ENCODE data around the gene ACSBG1.
"Not testable (repeated sequence)": the region's sequence is repeated elsewhere in the genome, so short reads cannot be mapped to it uniquely, and the experiment has no call there.

ACSBG1 gene

DNA sequence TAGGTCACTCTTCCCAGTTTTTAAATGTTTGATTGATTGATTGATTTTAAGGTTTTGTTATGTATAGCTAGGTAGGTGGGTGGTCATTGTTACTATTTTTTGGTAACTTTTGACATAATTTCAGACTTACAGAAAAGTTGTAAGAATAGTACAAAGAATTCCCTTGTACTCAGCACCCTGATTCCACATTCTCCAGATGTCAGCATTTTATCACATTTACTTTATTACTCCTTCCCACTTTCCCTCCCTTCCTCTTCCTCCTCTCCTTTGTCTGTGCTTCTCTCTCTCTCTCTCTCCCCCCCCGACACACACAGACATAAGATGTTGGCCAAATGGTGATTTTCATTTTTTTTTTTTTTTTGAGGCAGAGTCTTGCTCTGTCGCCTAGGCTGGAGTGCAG, 70.4 kb downstream of the ACSBG1 start:
- DNase-seq (ENCODE audit: low read depth) = no peak

DNA sequence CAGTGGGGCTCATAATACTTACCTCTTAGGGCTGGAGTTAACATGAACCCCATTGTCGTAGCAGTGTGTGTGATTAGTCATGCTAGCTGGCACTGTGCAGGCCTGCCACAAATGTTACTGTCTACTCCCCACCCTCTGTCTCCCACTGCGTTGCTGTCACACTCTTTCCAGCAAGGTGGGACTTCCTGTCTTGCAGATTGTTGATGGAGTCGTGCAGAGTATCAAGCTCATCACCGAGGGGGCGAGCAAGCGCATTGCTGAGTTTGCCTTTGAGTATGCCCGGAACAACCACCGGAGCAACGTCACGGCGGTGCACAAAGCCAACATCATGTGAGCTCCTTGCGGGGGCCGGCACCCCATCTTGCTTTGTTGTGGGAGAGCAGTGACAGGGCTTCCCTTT, 72.3 kb downstream of the ACSBG1 start:
- no peak for DNase-seq (ENCODE audit: low read depth)

DNA sequence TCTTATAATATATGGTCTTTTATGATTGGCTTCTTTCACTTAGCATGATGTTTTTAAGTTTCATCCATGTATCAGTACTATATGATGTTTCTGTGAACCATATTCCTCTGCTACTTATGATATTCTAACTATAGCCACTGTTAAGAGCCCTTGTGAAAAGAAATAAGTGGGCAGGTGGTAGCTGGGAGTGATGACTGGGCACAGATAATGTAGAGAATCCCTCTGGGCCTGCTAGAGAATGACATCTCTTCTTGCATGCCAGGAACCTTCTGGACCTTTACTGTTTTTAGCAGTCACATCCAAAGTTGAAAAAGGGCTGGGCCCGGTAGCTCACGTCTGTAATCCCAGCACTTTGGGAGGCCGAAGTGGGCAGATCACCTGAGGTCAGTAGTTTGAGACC, 75.0 kb downstream of the ACSBG1 start:
- no peak for DNase-seq (ENCODE audit: low read depth)

DNA sequence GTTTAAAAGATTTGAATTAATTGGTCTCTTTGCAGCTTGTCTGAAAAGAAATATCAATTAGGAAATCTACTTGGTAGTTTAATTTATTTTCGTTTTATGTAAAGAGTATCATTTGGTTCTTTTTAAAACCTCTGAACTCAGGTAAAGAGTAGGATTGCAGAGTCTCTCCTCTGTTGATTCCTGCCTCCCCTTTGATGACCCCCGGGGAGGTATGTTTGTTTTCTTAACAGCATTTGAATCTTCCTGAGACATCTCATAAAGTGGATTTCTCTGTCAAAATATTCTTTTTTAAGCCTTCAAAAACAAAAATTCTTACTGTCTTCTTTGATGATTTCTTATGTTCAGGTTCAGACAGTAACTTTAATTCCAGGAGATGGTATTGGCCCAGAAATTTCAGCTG, 77.2 kb downstream of the ACSBG1 start:
- no peak for DNase-seq (ENCODE audit: low read depth)

DNA sequence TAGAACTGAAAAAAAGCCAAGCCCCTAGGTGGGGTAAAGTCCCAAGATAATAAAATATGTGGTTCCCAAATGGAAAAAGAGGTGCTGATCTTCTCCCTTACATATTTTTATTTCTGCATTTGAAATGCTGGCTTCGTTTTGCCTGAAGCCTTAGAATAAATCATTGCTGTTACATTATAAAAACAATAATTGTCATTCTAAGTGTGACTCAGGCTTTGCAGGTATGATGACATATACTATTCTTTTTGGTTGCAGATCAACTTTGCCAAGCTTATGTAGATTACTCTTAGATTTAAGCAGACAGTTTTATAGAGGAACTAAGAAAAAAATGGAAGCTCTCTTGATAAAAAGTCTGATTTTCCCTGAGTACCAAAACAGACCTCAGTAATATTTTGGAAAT, 77.7 kb downstream of the ACSBG1 start:
- DNase-seq (ENCODE audit: low read depth) = no peak

DNA sequence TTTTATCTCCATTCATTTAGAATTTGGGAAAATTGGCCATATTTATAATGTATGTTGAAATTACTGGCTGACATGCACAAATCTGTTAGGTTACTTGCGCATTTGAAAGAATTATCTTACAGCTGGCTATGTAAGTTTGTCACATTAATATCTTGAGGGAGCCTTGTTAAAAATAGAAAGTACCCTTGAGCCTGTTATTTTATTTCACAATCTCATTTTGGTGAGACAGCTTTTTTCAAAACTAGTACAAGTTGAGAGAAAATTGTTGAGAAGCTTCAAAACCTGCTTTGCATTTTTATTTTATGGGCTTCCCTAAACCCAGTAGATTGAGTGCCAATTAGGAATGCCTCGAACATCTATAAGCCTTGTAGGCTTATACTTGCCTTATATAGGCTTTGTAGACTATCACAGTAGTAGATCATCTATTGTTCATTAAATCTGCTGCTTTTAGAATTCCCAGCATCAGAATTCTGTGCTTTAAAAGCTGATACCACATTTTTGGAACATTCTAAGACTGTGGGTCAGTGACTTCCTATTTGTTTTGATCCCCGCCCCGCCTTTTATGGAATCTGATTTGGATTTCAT, 78.9 kb downstream of the ACSBG1 start:
- DNase-seq (ENCODE audit: low read depth) = no peak

DNA sequence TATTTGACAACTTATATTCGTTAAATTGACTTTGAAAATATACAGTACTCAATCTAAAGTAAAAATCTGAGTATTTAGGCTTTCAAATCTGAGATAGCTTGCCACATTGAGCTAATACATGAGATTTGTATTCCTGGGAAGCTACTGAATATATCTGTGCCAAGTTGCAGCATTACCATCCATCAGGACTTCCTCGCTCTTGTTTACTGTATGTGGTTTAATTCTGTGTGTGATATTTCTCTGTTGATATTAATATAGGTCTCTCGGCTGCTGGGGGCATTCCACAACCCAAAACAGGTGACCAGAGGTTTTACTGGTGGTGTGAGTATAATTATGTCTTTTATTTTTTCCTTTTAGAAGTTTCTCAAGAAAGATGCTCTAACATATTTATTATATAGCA, 79.4 kb downstream of the ACSBG1 start:
- DNase-seq (ENCODE audit: low read depth) = no peak

DNA sequence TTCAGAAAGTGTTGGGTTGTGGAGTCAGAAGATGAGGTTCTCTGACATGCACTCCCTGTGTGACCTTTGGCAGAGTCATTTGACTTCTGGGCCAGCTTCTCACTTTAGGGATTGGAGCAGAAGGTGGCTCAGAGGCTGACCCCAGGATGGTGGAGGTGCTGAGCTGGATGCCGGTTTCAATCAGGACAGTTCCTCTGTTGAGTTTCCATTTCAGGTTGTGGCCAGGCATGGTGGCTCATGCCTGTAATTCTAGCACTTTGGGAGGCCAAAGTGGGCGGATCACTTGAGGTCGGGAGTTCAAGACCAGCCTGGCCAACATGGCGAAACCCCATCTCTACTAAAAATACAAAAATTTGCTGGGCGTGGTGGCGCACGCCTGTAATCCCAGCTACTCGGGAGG, 83.3 kb downstream of the ACSBG1 start:
- not testable (repeated sequence) for DNase-seq (ENCODE audit: low read depth)

DNA sequence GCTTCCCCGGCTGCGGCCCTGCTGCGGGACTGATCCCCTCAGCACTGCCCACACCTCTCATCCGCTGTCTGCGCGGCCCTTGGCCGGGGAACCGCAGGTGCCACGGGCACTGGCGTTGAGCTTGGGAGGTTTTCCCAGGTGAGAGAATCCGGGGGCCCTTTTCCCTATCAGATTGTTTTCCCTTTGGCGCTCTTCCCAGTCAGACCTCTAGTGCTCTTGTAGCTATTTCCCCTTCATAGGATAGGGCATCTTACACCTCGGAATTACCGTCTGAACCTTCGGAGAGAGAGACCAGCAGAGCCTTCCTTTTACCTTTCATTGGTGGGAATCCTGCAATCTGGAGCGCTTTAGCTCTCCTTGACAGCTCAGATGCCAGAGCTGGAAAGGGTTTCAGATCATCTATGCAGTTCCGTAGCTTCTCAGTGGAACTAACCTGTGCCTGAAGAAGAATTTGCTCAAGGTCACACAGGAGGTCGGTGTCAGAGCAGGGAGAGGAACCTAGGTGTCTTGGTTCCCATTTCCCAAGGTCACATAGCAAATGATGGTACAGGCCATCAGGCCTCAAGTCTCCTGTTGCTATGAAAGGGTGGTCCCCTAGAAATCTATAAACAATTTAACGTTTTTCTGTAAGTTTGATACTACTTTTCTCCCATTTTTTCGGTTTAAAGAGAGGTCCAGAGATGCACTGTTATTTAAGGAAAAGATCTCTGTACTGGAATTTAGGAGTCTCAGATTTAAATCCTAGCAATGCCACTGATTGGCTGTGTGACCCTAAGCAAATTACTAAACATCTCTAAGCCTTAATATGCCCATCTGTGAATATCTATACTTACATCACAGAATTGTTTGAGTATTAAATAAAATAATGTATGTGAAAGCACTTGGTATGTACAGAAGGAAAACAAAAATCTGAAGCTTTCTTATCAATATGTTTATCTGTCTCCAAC, 84.3 kb downstream of the ACSBG1 start:
- no peak for DNase-seq (ENCODE audit: low read depth)

DNA sequence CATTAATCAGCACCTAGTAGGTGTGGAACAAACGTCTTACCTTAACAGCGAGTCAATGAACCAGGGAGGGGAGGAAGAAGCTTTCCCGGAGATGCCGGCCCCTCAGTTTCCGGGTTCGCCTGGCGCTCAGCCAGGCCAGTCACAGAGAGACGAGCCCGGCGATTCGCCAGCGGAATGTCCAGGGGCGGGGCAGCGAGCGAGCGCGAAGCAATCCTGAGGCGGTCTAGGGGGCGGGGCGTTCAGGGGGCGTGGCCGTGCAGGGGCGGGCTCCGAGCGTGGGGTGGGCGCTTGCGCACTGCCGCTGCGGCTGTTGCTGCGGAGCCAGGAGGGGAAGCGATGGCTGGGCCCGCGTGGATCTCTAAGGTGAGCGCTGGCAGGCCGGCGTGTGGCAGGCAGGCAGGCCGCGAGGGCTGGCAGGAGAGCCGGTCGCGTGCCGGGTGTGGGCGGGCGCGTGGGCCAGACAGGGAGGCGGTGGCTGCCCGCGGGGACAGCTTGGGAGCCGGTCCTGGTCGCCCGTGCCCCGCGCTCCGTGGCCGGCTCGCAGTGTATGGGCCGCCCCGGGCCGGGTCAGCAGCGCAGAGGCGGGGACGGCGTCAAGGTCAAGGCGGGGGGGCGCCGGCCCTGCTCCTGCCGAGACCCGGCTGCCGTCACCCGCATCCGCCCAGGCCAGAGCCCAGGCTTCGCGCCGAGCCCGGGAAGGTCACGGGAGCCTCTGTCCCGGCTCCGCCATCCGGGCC, 85.1 kb downstream of the ACSBG1 start, which contains the start of gene IDH3A:
Gene IDH3A, plus strand, starts transcription at position 295 of the 737 bp plus-strand sequence. Its CDS starts 42 bp downstream, at position 337.
- peak; percentile 89 for DNase-seq (ENCODE audit: low read depth)

DNA sequence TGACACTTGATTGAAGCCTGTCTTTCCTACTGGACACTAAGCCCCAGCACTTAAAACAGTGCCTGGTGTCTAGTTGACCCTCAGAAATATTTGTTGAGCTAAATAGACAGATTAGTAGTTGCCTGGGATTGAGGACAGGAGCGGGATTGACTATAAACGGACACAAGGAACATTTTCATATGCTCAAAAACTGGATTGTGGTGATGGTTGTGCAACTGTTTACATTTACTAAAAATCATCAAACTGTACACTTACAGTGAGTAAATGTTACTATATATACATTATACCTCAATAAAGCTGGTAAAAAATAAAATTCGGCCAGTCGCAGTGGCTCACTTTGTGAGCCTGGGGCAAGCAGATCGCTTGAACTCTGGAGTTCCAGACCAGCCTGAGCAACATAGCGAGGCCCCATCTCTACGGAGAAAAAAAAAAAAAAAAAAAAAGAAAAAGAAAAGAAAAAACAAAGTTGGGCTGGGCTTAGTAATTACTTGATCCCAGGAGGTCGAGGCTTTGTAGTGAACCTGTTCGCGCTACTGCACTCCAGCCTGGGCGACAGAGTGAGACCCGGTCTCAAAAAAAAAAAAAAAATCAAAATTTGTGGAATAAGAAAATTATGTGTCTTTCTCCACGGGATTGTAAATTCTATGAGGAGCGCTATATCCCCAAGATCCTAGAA, 85.8 kb downstream of the ACSBG1 start:
- no peak for DNase-seq (ENCODE audit: low read depth)

DNA sequence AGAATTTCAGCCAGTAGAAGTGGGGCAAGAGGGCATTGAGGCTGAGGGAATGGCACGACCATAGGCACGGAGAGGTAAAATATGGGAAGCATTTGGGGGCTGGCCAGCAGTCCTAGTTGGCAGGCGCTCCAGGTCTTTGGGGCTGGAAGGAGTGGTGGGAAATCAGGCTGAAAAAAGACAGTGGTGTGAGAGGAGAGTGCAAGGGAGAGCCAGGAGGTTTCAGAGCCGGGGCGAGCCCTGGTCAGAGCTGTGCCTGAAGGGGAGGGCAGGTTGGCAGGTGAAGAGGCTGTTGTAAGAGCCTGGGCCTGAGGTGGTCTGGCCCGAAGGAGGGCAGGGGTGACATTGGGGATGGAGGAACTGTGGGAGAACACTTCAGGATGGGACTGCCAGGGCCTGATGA, 86.8 kb downstream of the ACSBG1 start:
- DNase-seq (ENCODE audit: low read depth) = no peak

DNA sequence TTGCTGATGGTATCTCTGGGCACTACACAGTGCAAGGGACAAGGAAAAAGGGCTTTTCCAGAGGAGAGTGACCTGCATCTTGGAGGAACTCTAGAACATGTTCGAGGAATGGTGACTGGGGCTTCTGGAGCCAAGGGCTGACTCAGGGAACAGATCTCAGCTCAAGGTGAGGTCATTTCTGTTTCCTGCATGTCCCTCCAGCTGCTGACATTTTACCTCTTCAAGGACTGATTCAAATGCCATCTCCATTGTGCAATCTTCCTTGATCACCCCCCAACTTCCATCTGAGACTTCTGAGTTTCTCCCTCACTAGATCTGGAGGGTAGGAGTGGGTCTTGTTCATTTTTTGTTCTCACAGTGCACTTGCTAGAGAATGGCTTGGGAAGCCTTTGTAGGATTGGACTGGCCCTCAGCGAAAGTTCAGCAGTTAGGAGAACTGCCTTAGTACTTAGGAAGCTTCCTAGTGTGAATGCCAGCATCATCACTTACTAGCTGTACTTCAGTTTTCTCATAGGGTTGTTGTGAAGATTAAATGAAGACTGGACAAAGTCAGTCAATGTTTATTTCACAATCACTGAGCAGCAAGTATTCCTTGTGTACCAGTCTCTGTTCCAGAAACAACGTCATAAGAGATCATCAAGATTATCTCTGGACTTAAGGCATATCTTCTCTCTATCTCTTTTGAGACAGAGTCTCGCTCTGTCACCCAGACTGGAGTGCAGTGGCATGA, 87.8 kb downstream of the ACSBG1 start:
- DNase-seq (ENCODE audit: low read depth) = no peak

DNA sequence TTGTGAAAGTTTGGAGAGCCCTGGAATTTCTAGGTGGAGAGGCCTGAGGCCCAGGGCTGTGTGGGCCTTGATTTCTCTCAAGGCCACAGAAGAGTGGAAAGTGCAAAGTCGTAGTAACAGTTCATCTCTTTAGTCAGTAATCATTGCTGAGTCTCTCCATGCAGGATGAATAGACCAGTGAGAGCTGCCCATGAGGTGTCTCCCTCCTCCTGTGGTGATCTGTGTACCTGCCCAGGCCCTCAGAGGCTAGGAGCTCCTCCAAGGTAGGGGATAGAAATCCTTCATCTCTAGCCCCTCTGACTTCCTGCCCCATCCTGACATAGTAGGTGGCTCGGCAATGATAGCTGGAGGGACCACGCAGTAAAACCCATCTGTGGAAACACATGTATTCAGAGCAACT, 92.0 kb downstream of the ACSBG1 start:
- no peak for DNase-seq (ENCODE audit: low read depth)

DNA sequence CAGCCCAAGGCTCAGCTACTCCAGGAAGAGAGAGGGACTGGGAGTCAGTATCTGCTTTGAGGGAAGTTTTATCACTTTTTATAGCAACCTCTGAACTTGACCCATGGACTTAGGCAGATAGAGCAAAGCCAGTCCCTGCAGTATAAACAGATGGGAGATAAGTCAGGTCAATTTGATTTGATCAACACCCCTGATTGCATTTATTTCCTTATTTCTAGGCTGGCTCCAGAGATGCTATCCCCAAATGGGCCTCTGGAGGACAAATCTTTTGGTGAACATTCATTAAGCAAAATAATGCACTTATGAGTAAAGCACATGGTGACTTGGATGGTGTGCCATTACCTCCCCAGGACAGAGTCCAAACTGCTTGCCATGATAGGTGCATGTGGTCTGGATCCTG, 94.1 kb downstream of the ACSBG1 start:
- DNase-seq (ENCODE audit: low read depth) = no peak

DNA sequence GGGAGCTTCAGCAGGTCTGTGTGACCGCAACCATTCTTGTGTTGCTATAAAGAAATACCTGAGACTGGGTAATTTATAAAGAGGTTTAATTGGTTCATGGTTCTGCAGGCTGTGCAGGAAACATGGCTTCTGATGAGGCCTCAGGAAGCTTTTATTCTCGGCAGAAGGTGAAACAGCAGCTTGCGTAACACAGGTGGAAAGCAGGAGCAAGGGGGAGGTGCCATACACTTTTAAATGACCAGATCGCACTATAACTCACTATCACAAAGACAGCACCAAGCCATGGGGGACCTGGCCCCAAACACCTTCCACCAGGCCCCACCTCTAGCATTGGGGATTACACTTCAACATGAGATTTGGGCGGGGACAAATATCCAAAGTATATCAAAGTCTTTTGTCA, 94.8 kb downstream of the ACSBG1 start:
- no peak for DNase-seq (ENCODE audit: low read depth)

DNA sequence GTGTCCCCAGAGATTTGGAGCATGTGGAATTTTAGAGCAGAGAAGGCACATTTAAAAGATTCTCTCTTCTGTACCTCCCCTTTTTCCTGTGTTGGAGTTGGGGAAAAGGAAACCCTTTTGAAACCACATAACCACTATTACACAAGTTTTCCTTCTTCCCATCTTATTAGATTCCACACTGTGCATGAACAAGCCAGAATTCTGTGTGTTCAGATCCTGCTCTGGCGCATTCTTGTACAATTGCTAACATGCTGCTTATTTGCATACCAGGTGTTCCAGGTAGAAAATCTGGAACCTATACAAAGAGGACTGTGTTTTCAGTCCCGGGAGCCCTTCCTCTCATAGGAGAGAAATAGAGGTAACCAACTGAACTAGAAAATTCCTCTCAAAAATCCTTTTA, 100.6 kb downstream of the ACSBG1 start:
- DNase-seq (ENCODE audit: low read depth) = no peak

DNA sequence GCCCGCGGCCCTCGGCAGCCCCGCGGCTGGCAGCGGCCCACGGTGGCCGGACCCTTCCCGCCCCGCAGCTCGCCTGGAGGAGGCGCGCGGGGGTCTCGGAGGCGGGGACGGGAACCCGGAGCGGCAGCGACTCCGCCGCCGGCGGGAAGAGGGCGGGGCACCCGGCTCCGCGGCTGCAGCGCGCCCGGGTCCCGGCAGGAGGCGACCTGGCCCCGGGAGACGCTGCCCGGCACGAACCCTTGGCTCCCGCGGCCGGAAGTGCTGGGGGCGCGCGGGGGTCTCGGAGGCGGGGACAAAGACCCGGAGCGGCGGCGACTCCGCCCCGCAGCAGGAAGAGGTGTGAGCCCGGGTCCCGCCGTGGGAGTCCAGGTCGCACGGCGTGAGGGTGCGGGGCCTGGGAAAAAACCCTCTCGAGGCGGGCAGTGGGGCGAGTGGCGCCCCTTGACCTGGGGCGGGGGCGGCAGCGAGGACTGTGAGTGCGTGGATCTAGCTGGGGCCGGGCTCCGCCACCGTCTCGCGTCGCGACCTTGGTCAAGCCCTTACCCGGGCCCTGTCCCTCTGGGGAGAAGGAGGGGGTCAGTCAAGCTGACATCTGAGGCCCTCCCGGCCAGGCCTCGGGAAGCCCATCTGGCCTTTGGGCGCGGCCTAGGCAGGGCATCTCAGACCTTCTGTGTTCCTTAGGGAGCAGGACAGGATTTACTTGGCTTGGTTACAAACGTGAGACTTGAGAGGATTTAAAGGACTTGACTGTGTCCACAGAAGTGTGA, 102.9 kb downstream of the ACSBG1 start, which contains the start of gene CIB2:
Gene CIB2, minus strand, starts transcription at position 151 of the 767 bp plus-strand sequence. CDS start 230 bp downstream, outside the sequence.
- DNase-seq (ENCODE audit: low read depth) = no peak

DNA sequence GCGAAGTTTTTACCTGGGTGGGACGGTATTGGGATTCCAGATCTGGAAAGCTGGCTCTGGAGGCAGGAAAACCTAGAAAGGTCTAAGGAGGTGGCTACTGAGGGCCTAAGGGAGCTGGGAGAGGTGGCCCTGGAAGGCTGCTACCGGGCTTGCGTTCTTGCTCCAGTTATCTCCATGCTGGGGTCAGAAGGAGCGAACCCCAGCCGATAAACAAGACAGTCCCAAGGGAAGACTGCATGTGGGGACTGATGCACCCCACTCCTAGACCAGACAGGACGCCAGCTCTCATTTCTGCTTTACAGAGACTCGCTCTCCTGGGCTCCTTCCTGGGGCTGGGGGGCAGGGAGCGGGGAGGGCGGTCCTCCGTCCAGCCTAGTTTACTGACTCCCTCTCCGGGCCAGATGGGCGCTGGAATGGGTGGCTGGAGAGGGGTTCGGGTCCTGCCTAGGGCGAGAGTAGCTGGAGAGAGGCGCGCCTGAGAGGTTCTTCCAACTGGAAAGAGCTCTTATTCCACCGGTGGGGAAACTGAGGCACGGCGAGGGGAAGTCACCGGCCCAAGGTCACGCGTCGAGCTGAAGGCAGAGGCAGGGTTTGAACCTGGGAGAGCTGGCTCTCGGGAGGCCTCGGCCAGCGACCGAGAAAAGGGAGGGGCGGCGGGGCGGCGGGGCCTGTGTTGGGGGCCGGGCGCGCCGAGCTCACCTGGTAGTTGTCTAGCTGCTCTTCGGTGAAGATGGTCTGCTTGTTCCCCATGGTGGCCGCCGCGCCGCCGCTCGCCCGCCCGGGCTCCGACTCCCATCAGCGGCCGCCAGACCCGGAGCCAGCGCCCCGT, 103.7 kb downstream of the ACSBG1 start:
- DNase-seq (ENCODE audit: low read depth) = no peak

Data from stromal cell of bone marrow (primary cell).